Activated naive CD8-positive, alpha-beta T cell treated with anti-CD3 and anti-CD28 coated beads, Interleukin-2, amount 50 U/mL, for 24 hours (primary cell): ENCODE data around the gene STMN3.

Experiments used
- ATAC-seq: fragments of 150-1000 bp; cut with Tn5 transposase; one replicate; pipeline ENCODE4 v1.10.0; 2021
- DNase-seq: peaks from one replicate; pipeline ENCODE4 v3.0.0; 2021
- H3K27ac Mint-ChIP-seq: one replicate; pipeline ENCODE4 v1.8.0; 2021; ENCODE audit warnings: mild to moderate bottlenecking, mixed read lengths
- H3K27me3 Mint-ChIP-seq: one replicate; pipeline ENCODE4 v1.8.0; 2021; ENCODE audit warnings: mixed read lengths
- H3K36me3 Mint-ChIP-seq: one replicate; pipeline ENCODE4 v1.8.0; 2021; ENCODE audit warnings: low read depth, mixed read lengths
- H3K4me1 Mint-ChIP-seq: one replicate; pipeline ENCODE4 v1.8.0; 2021; ENCODE audit warnings: mixed read lengths
- H3K4me3 Mint-ChIP-seq: one replicate; pipeline ENCODE4 v1.8.0; 2021; ENCODE audit warnings: mild to moderate bottlenecking, moderate library complexity, mixed read lengths
- H3K9me3 Mint-ChIP-seq: one replicate; pipeline ENCODE4 v1.8.0; 2021; ENCODE audit warnings: mixed read lengths

Gene STMN3

DNA sequence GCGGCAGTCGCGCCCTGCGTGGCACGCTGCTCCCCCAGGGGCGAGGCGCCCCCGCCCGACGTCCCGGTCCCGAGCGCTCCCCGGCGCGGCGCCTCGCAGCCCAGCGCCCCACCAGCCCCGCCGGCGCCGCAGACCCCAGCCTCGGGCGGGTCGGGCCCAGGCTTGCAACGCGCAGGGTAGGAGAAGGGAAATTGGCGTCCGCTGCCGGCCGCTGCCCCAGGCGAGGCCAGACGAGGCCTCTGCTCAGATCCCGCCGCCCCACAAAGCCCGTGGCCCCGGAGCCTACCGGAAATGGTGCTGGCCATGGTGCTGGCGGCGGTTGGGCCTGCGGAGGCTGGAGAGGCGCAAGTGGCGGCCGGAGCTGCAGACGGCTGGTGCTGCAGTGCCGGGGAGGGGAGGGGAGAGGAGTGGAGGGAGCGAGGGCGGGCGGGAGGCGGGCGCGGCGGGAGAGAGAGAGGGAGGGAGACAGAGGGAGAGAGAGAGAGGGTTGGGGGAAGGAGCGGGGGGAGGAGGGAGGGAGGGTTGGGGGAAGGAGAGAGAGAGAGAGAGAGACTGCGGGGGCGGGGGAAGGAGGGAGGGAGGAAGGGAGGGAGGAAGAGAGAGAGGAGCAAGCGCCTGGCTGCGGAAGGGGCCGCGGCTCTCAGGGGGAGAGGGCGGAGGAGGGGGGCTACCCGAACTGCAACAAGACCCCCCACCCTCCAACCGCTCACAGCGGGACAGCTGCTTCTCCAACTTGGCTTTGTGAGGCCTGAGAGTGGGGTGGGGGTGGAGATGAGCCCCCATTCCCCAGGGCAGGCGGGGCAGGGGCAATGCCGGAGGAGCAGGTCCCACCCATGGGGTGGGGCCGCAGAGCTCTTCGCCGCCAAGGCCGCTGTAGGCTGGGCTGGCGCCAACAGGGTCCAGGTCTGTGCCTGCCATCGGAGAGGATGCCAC, at the start of gene STMN3:
STMN3 (minus strand) TSS at position 384 of the 933 bp plus-strand sequence; CDS start at position 305, 79 bp downstream.
- Mint-ChIP-seq H3K9me3 (no peaks in the 10 kb centered on the region), H3K36me3 (no peaks in the 10 kb centered on the region), H3K4me3 (peak within 1 kb of the TSS; percentile 73), H3K27ac (peak within 1 kb of the TSS; percentile 46), H3K27me3 (peaks cover 3% of the 10 kb centered on the region), H3K4me1 (peaks cover 25% of the 10 kb centered on the region)
- DNase-seq: peak; percentile 77
- ATAC-seq: peak; percentile 48

GRCh38 chr20:63702036-63702665, 48.9 kb upstream of the STMN3 start:
- no peaks in the 10 kb centered on the region for H3K9me3 Mint-ChIP-seq
- H3K27me3 Mint-ChIP-seq: no peaks in the 10 kb centered on the region
- no peak overlapping the region for H3K27ac Mint-ChIP-seq
- peaks cover 38% of the 10 kb centered on the region for H3K4me1 Mint-ChIP-seq
- ATAC-seq (no peak), DNase-seq (no peak)
- no peak overlapping the region for H3K4me3 Mint-ChIP-seq
- peaks cover 16% of the 10 kb centered on the region for H3K36me3 Mint-ChIP-seq

GRCh38 chr20:63701329-63702035, 48.3 kb upstream of the STMN3 start:
- peaks cover 12% of the 10 kb centered on the region for H3K36me3 Mint-ChIP-seq
- H3K4me3 Mint-ChIP-seq: no peak overlapping the region
- peaks cover 35% of the 10 kb centered on the region for H3K4me1 Mint-ChIP-seq
- H3K27ac Mint-ChIP-seq: no peak overlapping the region
- DNase-seq (no peak), ATAC-seq (no peak)
- no peaks in the 10 kb centered on the region for H3K27me3 Mint-ChIP-seq
- H3K9me3 Mint-ChIP-seq: no peaks in the 10 kb centered on the region

DNA sequence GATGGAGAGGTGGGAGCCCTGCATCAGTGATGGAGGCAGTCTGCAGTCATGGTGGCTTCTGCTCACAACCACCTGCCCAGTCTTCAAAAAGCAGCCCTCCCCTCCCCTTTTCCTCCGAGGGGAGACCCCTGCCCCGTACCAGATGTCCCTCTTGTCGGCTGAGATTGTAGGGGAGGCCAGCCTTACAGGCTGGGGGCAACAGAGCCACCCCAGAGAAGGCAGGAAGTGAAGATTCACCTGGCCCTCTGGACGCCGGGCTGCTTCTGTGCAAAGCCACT, 47.8 kb upstream of the STMN3 start:
- Mint-ChIP-seq H3K9me3 (no peaks in the 10 kb centered on the region), H3K27me3 (no peaks in the 10 kb centered on the region), H3K36me3 (peaks cover 12% of the 10 kb centered on the region), H3K27ac (no peak overlapping the region), H3K4me3 (no peak overlapping the region), H3K4me1 (peaks cover 36% of the 10 kb centered on the region)
- no peak for ATAC-seq
- DNase-seq: no peak

GRCh38 chr20:63700199-63701050, 47.2 kb upstream of the STMN3 start:
- Mint-ChIP-seq H3K4me1 (peaks cover 33% of the 10 kb centered on the region), H3K4me3 (no peak overlapping the region), H3K9me3 (no peaks in the 10 kb centered on the region), H3K27me3 (no peaks in the 10 kb centered on the region), H3K27ac (no peak overlapping the region), H3K36me3 (peaks cover 9% of the 10 kb centered on the region)
- ATAC-seq (no peak), DNase-seq (no peak)

GRCh38 chr20:63699466-63700198, 46.4 kb upstream of the STMN3 start:
- H3K4me3 Mint-ChIP-seq: no peak overlapping the region
- no peaks in the 10 kb centered on the region for H3K9me3 Mint-ChIP-seq
- no peak for DNase-seq
- no peak for ATAC-seq
- peaks cover 32% of the 10 kb centered on the region for H3K4me1 Mint-ChIP-seq
- H3K36me3 Mint-ChIP-seq: peaks cover 8% of the 10 kb centered on the region
- H3K27me3 Mint-ChIP-seq: no peaks in the 10 kb centered on the region
- peak overlapping the region; percentile 67 for H3K27ac Mint-ChIP-seq

GRCh38 chr20:63698739-63699465, 45.7 kb upstream of the STMN3 start:
- peak overlapping the region; percentile 67 for H3K27ac Mint-ChIP-seq
- H3K4me3 Mint-ChIP-seq: no peak overlapping the region

DNA sequence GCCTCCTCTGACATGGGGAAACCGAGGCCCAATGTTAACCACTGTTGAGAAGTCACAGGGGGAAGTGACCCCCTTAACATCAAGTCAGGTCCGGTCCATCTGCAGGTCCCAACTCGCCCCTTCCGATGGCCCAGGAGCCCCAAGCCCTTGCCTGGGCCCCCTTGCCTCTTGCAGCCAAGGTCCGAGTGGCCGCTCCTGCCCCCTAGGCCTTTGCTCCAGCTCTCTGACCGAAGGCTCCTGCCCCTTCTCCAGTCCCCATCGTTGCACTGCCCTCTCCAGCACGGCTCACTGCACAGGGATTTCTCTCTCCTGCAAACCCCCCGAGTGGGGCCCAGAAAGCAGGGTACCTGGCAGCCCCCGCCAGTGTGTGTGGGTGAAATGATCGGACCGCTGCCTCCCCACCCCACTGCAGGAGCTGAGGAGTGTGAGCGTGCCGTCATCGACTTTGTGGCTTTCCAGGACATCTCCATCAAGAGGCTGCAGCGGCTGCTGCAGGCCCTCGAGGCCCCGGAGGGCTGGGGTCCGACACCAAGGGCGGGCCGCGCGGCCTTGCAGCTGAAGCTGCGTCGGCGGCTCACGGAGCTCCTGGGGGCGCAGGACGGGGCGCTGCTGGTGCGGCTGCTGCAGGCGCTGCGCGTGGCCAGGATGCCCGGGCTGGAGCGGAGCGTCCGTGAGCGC, 44.8 kb upstream of the STMN3 start:
- H3K36me3 Mint-ChIP-seq: peaks cover 3% of the 10 kb centered on the region
- peaks cover 3% of the 10 kb centered on the region for H3K27me3 Mint-ChIP-seq
- no peak overlapping the region for H3K27ac Mint-ChIP-seq
- ATAC-seq: no peak
- H3K9me3 Mint-ChIP-seq: no peaks in the 10 kb centered on the region
- no peak overlapping the region for H3K4me3 Mint-ChIP-seq
- H3K4me1 Mint-ChIP-seq: peaks cover 35% of the 10 kb centered on the region
- no peak for DNase-seq

More at GRCh38 chr20:63698739-63699465, 45.7 kb upstream of the STMN3 start:
- Mint-ChIP-seq H3K36me3 (peaks cover 3% of the 10 kb centered on the region), H3K4me1 (peaks cover 33% of the 10 kb centered on the region), H3K9me3 (no peaks in the 10 kb centered on the region), H3K27me3 (no peaks in the 10 kb centered on the region)
- DNase-seq (peak; percentile 66), ATAC-seq (peak; percentile 69)

- Mint-ChIP-seq H3K9me3 (no peaks in the 10 kb centered on the region), H3K27me3 (peaks cover 3% of the 10 kb centered on the region), H3K36me3 (peaks cover 5% of the 10 kb centered on the region), H3K4me3 (no peak overlapping the region), H3K4me1 (peaks cover 35% of the 10 kb centered on the region), H3K27ac (no peak overlapping the region)
- DNase-seq (no peak), ATAC-seq (no peak)
These were observed 44.2 kb upstream of the STMN3 start for GRCh38 chr20:63697357-63697867.

DNA sequence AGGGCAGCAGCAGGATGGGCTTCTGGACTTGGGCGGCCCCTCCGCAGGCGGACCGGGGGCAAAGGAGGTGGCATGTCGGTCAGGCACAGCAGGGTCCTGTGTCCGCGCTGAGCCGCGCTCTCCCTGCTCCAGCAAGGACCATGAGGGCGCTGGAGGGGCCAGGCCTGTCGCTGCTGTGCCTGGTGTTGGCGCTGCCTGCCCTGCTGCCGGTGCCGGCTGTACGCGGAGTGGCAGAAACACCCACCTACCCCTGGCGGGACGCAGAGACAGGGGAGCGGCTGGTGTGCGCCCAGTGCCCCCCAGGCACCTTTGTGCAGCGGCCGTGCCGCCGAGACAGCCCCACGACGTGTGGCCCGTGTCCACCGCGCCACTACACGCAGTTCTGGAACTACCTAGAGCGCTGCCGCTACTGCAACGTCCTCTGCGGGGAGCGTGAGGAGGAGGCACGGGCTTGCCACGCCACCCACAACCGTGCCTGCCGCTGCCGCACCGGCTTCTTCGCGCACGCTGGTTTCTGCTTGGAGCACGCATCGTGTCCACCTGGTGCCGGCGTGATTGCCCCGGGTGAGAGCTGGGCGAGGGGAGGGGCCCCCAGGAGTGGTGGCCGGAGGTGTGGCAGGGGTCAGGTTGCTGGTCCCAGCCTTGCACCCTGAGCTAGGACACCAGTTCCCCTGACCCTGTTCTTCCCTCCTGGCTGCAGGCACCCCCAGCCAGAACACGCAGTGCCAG, 43.6 kb upstream of the STMN3 start, which contains the start of gene TNFRSF6B:
TNFRSF6B (plus strand) TSS at position 25 of the 729 bp plus-strand sequence; CDS start at position 141, 116 bp downstream.
- H3K36me3 Mint-ChIP-seq: peaks cover 5% of the 10 kb centered on the region
- H3K4me3 Mint-ChIP-seq: no peak within 1 kb of the TSS

GRCh38 chr20:63696306-63696627, 43.0 kb upstream of the STMN3 start:
- H3K27me3 Mint-ChIP-seq: peaks cover 3% of the 10 kb centered on the region
- ATAC-seq (peak; percentile 26), DNase-seq (peak; percentile 39)
- H3K27ac Mint-ChIP-seq: no peak overlapping the region
- peaks cover 35% of the 10 kb centered on the region for H3K4me1 Mint-ChIP-seq
- no peaks in the 10 kb centered on the region for H3K9me3 Mint-ChIP-seq
- H3K4me3 Mint-ChIP-seq: no peak overlapping the region
- H3K36me3 Mint-ChIP-seq: peaks cover 7% of the 10 kb centered on the region

More for the DNA sequence above, 43.6 kb upstream of the STMN3 start, which contains the start of gene TNFRSF6B:
- no peaks in the 10 kb centered on the region for H3K9me3 Mint-ChIP-seq
- ATAC-seq: peak; percentile 2
- peaks cover 3% of the 10 kb centered on the region for H3K27me3 Mint-ChIP-seq
- H3K27ac Mint-ChIP-seq: no peak within 1 kb of the TSS
- peaks cover 35% of the 10 kb centered on the region for H3K4me1 Mint-ChIP-seq
- DNase-seq: no peak
